Posterior vena cava (tissue), 2 donors: ENCODE results near the gene PTBP3. TPM values are rescaled to one million over a fixed set of nuclear protein-coding genes. Genes with fewer than 3 reads are reported as not detected.

Source experiments
- DNase-seq: peaks from one replicate; pipeline ENCODE4 v3.0.0-alpha.2; 2020; ENCODE audit warnings: low spot score
- intact Hi-C, 2 donors: fragments of 100-400 bp; cut with DNase I; formaldehyde crosslinking; loops; one replicate each; pipeline versions ENCODE4 v1.14.1 to v1.14.2; 2022 to 2023
- total RNA-seq, 2 donors: library from RNA; stranded (reverse); fragmentation: NEBNext Ultra II Directional; extraction: Animal tissue kit (Norgen Biotek cat#: 25700); gene quantifications; one replicate each; pipeline ENCODE4 v1.2.1, GENCODE V29; 2021
- donor health status: DM: yes; HTN: yes; CAD: no.
- donor health status: DM: yes; HTN: yes; CAD: no.

Gene PTBP3
- total RNA-seq, 2 donors from 2014 or later, result 35.4 to 42.5 TPM

- DNase-seq, result no peak
- intact Hi-C loops, result no loop called here
Measured at GRCh38 chr9:112328545-112328944, 4.9 kb downstream of the PTBP3 start.

GRCh38 chr9:112327718-112328450 lies 5.5 kb downstream of the PTBP3 start:
- no peak for DNase-seq
- intact Hi-C loops, result no loop called here

- DNase-seq, result no peak
- intact Hi-C loops, result no loop called here
Measured at GRCh38 chr9:112326194-112326593, 7.2 kb downstream of the PTBP3 start.

- no peak for DNase-seq
- intact Hi-C loops, result no loop called here
Measured at GRCh38 chr9:112325600-112325999, 7.8 kb downstream of the PTBP3 start.

GRCh38 chr9:112325127-112325526 lies 8.3 kb downstream of the PTBP3 start:
- DNase-seq, result no peak
- intact Hi-C loops, result no loop called here

GRCh38 chr9:112323378-112323854 lies 10.0 kb downstream of the PTBP3 start:
- no peak for DNase-seq

GRCh38 chr9:112322701-112323377 lies 10.6 kb downstream of the PTBP3 start:
- no peak for DNase-seq
- intact Hi-C loops, result loop anchor here in 1 of 2 donors (5.0 kb wide), 1 partner anchor 1489 kb away; no protein-coding TSS in a partner anchor

More at GRCh38 chr9:112323378-112323854, 10.0 kb downstream of the PTBP3 start:
- intact Hi-C loops, result loop anchor here in 1 of 2 donors (5.0 kb wide), 1 partner anchor 1489 kb away; no protein-coding TSS in a partner anchor

GRCh38 chr9:112316258-112316943 lies 17.0 kb downstream of the PTBP3 start:
- DNase-seq, result no peak
- intact Hi-C loops, result no loop called here

- intact Hi-C loops, result no loop called here
- no peak for DNase-seq
Measured at GRCh38 chr9:112315331-112316257, 17.8 kb downstream of the PTBP3 start.

- intact Hi-C loops, result no loop called here
- no peak for DNase-seq
Measured at GRCh38 chr9:112312139-112312538, 21.3 kb downstream of the PTBP3 start.

- DNase-seq, result no peak
- intact Hi-C loops, result no loop called here
Measured at GRCh38 chr9:112311497-112311896, 21.9 kb downstream of the PTBP3 start.

- intact Hi-C loops, result no loop called here
- no peak for DNase-seq
Measured at GRCh38 chr9:112310826-112311225, 22.6 kb downstream of the PTBP3 start.

- intact Hi-C loops, result no loop called here
Measured at GRCh38 chr9:112308588-112308987, 24.8 kb downstream of the PTBP3 start.

GRCh38 chr9:112301420-112301819 lies 32.0 kb downstream of the PTBP3 start:
- DNase-seq, result no peak
- intact Hi-C loops, result no loop called here

More at GRCh38 chr9:112308588-112308987, 24.8 kb downstream of the PTBP3 start:
- DNase-seq, result no peak

GRCh38 chr9:112299514-112299913 lies 33.9 kb downstream of the PTBP3 start:
- DNase-seq, result no peak
- intact Hi-C loops, result loop anchor here in 1 of 2 donors (5.0 kb wide), 1 partner anchor 593 kb away; the partner anchor contains the start of gene SLC46A2

- no peak for DNase-seq
- intact Hi-C loops, result loop anchor here in 1 of 2 donors (5.0 kb wide), 1 partner anchor 595 kb away; the partner anchor contains the start of gene SLC46A2
Measured at GRCh38 chr9:112296929-112297328, 36.5 kb downstream of the PTBP3 start.

GRCh38 chr9:112295174-112295573 lies 38.2 kb downstream of the PTBP3 start:
- intact Hi-C loops, result loop anchor here in 1 of 2 donors (5.0 kb wide), 1 partner anchor 597 kb away; the partner anchor contains the start of gene SLC46A2
- DNase-seq, result no peak

- no peak for DNase-seq
- intact Hi-C loops, result no loop called here
Measured at GRCh38 chr9:112288029-112288428, 45.4 kb downstream of the PTBP3 start.

- intact Hi-C loops, result no loop called here
- DNase-seq, result no peak
Measured at GRCh38 chr9:112286926-112287325, 46.5 kb downstream of the PTBP3 start.
